NK-92 (cell line): ENCODE data around the gene CFAP251.
"Not testable (repeated sequence)": the region's sequence is repeated elsewhere in the genome, so short reads cannot be mapped to it uniquely, and the experiment has no call there.

Experiments used
- DNase-seq: peaks from one replicate; lab custom pipeline; 2025; ENCODE audit not compliant: unreplicated experiment; lab: John Stamatoyannopoulos, UW

CFAP251 gene

GRCh38 chr12:121970581-121971300 lies 52.3 kb downstream of the CFAP251 start:
- DNase-seq = no peak

- no peak for DNase-seq
Measured at GRCh38 chr12:121974026-121974985, 55.9 kb downstream of the CFAP251 start.

GRCh38 chr12:121975021-121975420 lies 56.6 kb downstream of the CFAP251 start:
- no peak for DNase-seq

GRCh38 chr12:121976950-121977349 lies 58.6 kb downstream of the CFAP251 start:
- no peak for DNase-seq

GRCh38 chr12:121980191-121980891 lies 61.9 kb downstream of the CFAP251 start:
- DNase-seq = no peak

GRCh38 chr12:121980892-121981272 lies 62.5 kb downstream of the CFAP251 start:
- DNase-seq = no peak

- no peak for DNase-seq
Measured at GRCh38 chr12:121981456-121981855, 63.1 kb downstream of the CFAP251 start.

- DNase-seq = no peak
Measured at GRCh38 chr12:121982950-121983349, 64.6 kb downstream of the CFAP251 start.

- no peak for DNase-seq
Measured at GRCh38 chr12:121983536-121984210, 65.3 kb downstream of the CFAP251 start.

GRCh38 chr12:121986489-121987245 lies 68.3 kb downstream of the CFAP251 start:
- DNase-seq = no peak

- not testable (repeated sequence) for DNase-seq
Measured at GRCh38 chr12:121988519-121988918, 70.1 kb downstream of the CFAP251 start.

- no peak for DNase-seq
Measured at GRCh38 chr12:121989276-121990113, 71.1 kb downstream of the CFAP251 start.

GRCh38 chr12:121990114-121990647 lies 71.8 kb downstream of the CFAP251 start:
- DNase-seq = no peak

GRCh38 chr12:121990692-121991603 lies 72.6 kb downstream of the CFAP251 start:
- DNase-seq = no peak

- no peak for DNase-seq
Measured at GRCh38 chr12:121992059-121992879, 73.9 kb downstream of the CFAP251 start.

GRCh38 chr12:121996050-121996944 lies 77.9 kb downstream of the CFAP251 start:
- no peak for DNase-seq
